ENCODE measurements around the gene UBD.

DNA sequence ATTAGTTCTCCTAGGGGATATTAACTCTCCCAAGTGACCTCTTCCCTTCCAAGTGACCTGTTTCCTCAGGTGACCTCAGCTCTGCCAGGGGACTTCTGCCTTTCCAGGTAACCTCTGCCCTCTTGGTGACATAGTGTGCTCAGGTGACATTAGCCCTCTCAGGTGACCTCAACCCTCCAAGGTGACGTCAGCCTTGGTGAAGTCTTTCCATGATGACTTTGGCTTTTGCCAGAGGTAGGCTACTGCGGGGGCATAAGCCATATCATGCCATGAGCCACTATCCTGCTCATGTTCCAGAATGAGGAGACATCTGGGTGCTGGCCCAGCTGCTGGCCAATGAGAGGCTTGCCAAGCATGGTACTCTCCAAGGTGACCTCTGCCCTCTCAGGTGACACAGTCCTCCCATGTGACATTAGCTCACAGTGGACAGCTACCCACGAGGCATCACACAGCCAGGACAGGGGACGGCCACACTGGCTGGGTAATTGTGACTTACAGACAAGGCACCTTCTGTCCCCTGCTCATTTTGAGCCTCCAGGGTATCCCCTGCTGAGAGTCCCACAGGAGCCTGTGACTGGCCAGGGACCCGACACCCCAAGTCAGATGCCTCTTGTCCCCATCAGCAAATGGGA lies 31.1 kb downstream of the UBD start:
- TF ChIP-seq, protein P1, sequence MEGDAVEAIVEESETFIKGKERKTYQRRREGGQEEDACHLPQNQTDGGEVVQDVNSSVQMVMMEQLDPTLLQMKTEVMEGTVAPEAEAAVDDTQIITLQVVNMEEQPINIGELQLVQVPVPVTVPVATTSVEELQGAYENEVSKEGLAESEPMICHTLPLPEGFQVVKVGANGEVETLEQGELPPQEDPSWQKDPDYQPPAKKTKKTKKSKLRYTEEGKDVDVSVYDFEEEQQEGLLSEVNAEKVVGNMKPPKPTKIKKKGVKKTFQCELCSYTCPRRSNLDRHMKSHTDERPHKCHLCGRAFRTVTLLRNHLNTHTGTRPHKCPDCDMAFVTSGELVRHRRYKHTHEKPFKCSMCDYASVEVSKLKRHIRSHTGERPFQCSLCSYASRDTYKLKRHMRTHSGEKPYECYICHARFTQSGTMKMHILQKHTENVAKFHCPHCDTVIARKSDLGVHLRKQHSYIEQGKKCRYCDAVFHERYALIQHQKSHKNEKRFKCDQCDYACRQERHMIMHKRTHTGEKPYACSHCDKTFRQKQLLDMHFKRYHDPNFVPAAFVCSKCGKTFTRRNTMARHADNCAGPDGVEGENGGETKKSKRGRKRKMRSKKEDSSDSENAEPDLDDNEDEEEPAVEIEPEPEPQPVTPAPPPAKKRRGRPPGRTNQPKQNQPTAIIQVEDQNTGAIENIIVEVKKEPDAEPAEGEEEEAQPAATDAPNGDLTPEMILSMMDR (IDR thresholded peaks at IDR 0.05 in 4 of 5, conservative IDR thresholded peaks at IDR 0.05 in 1 of 5) = no peak
- no peak for TF ChIP-seq POLR2A (IDR thresholded peaks at IDR 0.05)
